WTC11 (cell line): ENCODE measurements around the gene ANKRD29.

ENCODE experiments used
- CREM ChIP-seq: sonication (generic); formaldehyde crosslinking; IDR thresholded peaks from 2 replicates; pipeline ENCODE4 v1.8.1; 2022; ENCODE audit warnings: mild to moderate bottlenecking, missing genetic modification reagents, moderate library complexity
- CTCF ChIP-seq: fragments of 200-600 bp; IDR thresholded peaks from 2 replicates; pipeline ENCODE4 v1.8.0; 2022; ENCODE audit warnings: antibody characterized with exemption
- FOXP1 ChIP-seq: sonication (generic); formaldehyde crosslinking; IDR thresholded peaks from 2 replicates; pipeline ENCODE4 v1.8.0; 2022; ENCODE audit warnings: missing genetic modification reagents, mild to moderate bottlenecking, moderate library complexity, borderline replicate concordance
- GRHL2 ChIP-seq: fragments of 250-450 bp; sonication (Bioruptor Pico); IDR thresholded peaks from 2 replicates; pipeline ENCODE4 v1.8.0; 2022; ENCODE audit warnings: mild to moderate bottlenecking, moderate library complexity; ENCODE audit not compliant: insufficient replicate concordance, severe bottlenecking
- JUN ChIP-seq: sonication (generic); formaldehyde crosslinking; IDR thresholded peaks from 2 replicates; pipeline ENCODE4 v1.8.0; 2023; ENCODE audit warnings: mild to moderate bottlenecking, missing genetic modification reagents
- MAX ChIP-seq: sonication (generic); formaldehyde crosslinking; IDR thresholded peaks from 2 replicates; pipeline ENCODE4 v1.8.0; 2022; ENCODE audit warnings: mild to moderate bottlenecking, missing genetic modification reagents
- NFE2L1 ChIP-seq: sonication (generic); formaldehyde crosslinking; IDR thresholded peaks from 2 replicates; pipeline ENCODE4 v1.8.1; 2023; ENCODE audit warnings: missing genetic modification reagents
- STAT6 ChIP-seq: sonication (generic); formaldehyde crosslinking; conservative IDR thresholded peaks from 2 replicates; pipeline ENCODE4 v1.8.1; 2023; ENCODE audit warnings: mild to moderate bottlenecking, low read depth, missing genetic modification reagents, moderate library complexity
- TEAD1 ChIP-seq: sonication (generic); formaldehyde crosslinking; IDR thresholded peaks from 2 replicates; pipeline ENCODE4 v1.8.0; 2022; ENCODE audit warnings: mild to moderate bottlenecking, missing genetic modification reagents
- TEAD4 ChIP-seq: sonication (generic); formaldehyde crosslinking; IDR thresholded peaks from 2 replicates; pipeline ENCODE4 v1.8.0; 2022; ENCODE audit warnings: mild to moderate bottlenecking, missing genetic modification reagents
- ZNF121 ChIP-seq: sonication (generic); formaldehyde crosslinking; IDR thresholded peaks from 2 replicates; pipeline ENCODE4 v1.8.0; 2023; ENCODE audit warnings: missing genetic modification reagents
- ZNF423 ChIP-seq: fragments of 250-450 bp; sonication (Bioruptor Pico); IDR thresholded peaks from 2 replicates; pipeline ENCODE4 v2.1.2; 2022; ENCODE audit warnings: mild to moderate bottlenecking, moderate library complexity
- TF ChIP-seq, protein P1 (sequence below): sonication (generic); formaldehyde crosslinking; IDR thresholded peaks from 2 replicates; pipeline ENCODE4 v1.8.1; 2023; ENCODE audit warnings: mild to moderate bottlenecking, missing genetic modification reagents
- TF ChIP-seq, protein P2 (sequence below): sonication (generic); formaldehyde crosslinking; IDR thresholded peaks from 2 replicates; pipeline ENCODE4 v1.8.1; 2023; ENCODE audit warnings: mild to moderate bottlenecking, missing genetic modification reagents, moderate library complexity

GRCh38 chr18:23710068-23710527 is 47.4 kb upstream of the ANKRD29 start:
- TF ChIP-seq, protein P1, sequence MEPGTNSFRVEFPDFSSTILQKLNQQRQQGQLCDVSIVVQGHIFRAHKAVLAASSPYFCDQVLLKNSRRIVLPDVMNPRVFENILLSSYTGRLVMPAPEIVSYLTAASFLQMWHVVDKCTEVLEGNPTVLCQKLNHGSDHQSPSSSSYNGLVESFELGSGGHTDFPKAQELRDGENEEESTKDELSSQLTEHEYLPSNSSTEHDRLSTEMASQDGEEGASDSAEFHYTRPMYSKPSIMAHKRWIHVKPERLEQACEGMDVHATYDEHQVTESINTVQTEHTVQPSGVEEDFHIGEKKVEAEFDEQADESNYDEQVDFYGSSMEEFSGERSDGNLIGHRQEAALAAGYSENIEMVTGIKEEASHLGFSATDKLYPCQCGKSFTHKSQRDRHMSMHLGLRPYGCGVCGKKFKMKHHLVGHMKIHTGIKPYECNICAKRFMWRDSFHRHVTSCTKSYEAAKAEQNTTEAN (CRISPR knock-in tag): no peak
- TF ChIP-seq GRHL2 (CRISPR knock-in tag): no peak
- no peak for TF ChIP-seq ZNF423 (CRISPR knock-in tag)
- TF ChIP-seq CTCF: no peak
- no peak for TF ChIP-seq ZNF121 (CRISPR knock-in tag)
- TF ChIP-seq CREM: no peak
- no peak for TF ChIP-seq TEAD1 (CRISPR knock-in tag)
- TF ChIP-seq TEAD4 (CRISPR knock-in tag): no peak
- no peak for TF ChIP-seq MAX (CRISPR knock-in tag)
- no peak for TF ChIP-seq STAT6
- no peak for TF ChIP-seq JUN (CRISPR knock-in tag)
- TF ChIP-seq NFE2L1 (CRISPR knock-in tag): no peak
- TF ChIP-seq, protein P2, sequence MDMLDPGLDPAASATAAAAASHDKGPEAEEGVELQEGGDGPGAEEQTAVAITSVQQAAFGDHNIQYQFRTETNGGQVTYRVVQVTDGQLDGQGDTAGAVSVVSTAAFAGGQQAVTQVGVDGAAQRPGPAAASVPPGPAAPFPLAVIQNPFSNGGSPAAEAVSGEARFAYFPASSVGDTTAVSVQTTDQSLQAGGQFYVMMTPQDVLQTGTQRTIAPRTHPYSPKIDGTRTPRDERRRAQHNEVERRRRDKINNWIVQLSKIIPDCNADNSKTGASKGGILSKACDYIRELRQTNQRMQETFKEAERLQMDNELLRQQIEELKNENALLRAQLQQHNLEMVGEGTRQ (CRISPR knock-in tag): no peak
- no peak for TF ChIP-seq FOXP1 (CRISPR knock-in tag)
